Measurements from ENCODE around the gene CFL1.

Gene CFL1

DNA sequence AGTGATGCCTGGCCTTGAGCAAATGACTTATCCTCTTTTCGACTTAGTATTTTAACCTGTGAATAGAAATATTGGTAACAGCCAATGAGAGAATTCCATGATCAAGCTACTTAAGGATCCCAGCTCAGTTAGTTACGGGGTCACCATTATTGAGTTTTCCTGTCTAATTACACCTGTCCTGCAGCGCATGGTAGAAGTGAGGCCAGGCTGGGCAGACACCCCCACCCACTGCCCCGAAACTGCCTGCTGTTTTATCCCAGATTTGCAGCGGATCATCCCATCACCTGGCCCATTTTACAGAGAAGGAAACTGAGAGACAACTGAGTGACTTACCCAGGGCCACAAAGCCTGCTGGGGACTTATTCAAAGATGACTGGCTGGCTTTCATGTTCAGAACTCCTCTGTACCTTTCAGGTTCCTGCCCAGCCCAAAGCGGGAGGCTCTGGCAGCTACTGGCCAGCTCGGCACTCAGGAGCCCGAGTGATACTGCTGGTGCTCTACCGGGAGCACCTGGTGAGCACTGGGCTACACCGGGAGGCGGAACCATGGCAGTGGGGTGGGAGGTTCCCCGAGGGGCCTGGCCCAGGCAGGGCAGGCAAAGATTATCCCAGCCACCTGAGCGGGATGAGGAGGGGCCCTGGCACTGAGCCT is 3.7 kb upstream of the CFL1 start:
- FAIRE-seq (no peak), DNase-seq (ENCODE audit: insufficient read length, low spot score) (no peak)
- TF ChIP-seq POLR2A (IDR thresholded peaks at IDR 0.05; ENCODE audit: low read depth, low read length): no peak

DNA sequence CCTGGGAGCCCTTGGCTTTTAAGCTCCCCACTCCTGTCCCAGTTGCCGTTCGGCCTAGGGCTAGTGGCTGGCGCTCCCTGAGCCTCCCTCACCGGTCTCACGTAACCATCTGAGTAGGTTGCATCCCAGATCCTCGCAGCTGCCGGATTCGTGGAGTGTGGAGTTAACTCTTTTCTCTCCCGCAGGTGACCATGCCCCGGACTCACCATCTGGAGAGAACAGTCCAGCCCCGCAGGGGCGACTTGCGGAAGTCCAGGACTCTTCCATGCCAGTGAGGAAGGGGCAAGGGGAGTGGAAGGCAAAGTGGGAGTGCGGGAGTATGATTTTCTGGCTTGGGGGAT is 3.2 kb upstream of the CFL1 start:
- no peak for FAIRE-seq
- TF ChIP-seq POLR2A (IDR thresholded peaks at IDR 0.05; ENCODE audit: low read depth, low read length): no peak
- DNase-seq (ENCODE audit: insufficient read length, low spot score): no peak

- TF ChIP-seq POLR2A (IDR thresholded peaks at IDR 0.05; ENCODE audit: low read depth, low read length): peak; percentile 77
- FAIRE-seq (no peak), DNase-seq (ENCODE audit: insufficient read length, low spot score) (peak; percentile 89)
Observed at GRCh38 chr11:65860278-65861164, 2.5 kb upstream of the CFL1 start, which contains the start of gene MUS81. Gene MUS81 (plus strand): TSS chr11:65860433. CDS start chr11:65860754, 321 bp downstream.

DNA sequence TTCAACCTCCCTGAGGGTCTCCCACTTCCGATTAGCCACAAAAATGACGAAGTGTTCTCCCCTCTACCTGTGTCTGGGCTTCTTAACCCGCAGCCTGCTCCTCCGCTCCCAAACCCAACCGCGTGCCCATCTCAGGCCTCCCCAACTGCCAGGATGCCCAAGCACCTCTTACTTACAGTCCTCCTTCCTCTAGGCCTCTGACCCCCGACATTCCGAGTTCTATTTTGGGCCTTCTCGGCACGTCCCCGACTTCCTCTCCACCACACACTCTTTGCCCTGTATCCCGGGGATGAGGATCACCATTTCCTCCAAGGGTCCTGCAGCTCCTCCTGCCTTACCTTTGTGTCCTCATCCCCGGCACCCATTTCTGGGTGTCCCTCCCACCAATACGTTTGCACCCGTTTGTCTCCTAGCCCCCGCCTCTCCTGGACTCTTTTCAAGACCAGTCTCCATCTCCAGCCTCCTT is 1.9 kb upstream of the CFL1 start:
- no peak for DNase-seq (ENCODE audit: insufficient read length, low spot score)
- no peak for FAIRE-seq
- TF ChIP-seq POLR2A (IDR thresholded peaks at IDR 0.05; ENCODE audit: low read depth, low read length): no peak

- FAIRE-seq: no peak
- DNase-seq (ENCODE audit: insufficient read length, low spot score): peak; percentile 94
Observed at GRCh38 chr11:65859095-65859811, 1.3 kb upstream of the CFL1 start.

GRCh38 chr11:65858681-65859087 is 704 bp upstream of the CFL1 start:
- DNase-seq (ENCODE audit: insufficient read length, low spot score) (no peak), FAIRE-seq (no peak)
- TF ChIP-seq POLR2A (IDR thresholded peaks at IDR 0.05; ENCODE audit: low read depth, low read length): no peak

More at GRCh38 chr11:65859095-65859811, 1.3 kb upstream of the CFL1 start:
- peak; percentile 54 for TF ChIP-seq POLR2A (IDR thresholded peaks at IDR 0.05; ENCODE audit: low read depth, low read length)

DNA sequence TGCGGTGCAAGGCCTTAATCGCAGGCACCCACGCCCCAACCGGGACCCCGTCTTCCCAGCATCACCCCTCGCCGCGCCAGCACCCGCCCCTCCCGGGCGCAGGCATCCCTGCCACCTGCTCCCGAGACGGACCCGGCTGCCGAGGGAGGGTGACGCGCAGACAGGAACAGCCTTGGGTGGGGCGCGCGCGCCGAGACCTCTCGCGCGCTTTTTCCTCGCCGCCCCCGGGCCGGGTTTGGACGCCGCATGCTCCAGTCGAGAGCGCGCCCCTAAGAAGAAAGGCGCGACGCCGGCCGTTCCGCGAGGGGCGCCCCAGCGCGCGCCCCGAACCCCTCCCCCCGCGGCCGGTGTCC is 504 bp downstream of the CFL1 start:
- DNase-seq (ENCODE audit: insufficient read length, low spot score) (no peak), FAIRE-seq (no peak)

DNA sequence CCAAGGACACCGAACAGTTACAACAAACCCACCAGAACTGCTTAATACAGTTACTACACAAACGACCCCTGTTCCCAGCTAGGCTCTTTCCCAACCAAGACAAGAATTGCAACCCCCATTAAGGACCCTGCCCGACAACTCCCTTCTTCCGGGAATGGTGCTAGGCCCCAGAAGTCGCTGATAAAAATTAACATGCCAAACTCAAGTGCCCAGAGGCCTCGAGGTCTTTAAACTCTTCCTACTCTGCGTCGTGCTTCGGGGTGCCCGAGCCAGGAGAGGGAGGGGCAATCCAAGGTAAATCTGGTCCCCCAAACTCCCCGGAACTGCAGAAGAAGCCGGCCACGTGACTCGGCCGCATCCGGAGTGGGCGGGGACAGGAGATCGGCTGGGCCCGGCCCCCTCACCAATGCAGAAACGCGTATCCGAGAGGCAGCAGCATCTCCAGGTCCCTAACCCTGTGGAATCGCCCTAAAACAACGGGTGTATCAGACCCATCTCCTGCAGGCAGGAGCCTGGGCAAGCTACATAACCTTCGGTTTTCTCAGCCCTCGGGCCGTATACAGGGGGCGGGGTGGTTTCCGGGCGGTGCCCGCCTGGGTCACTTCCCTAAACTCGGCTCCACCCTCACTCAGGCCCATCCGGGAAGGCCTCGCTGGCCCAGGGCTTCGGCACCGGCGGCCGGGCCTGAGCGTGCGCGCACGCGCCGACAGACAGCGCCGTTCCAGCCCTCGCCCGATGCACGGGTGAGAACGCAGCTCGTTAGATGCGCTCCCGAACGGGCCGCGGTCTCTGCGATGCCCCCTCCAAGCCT is 1.1 kb downstream of the CFL1 start:
- peak; percentile 60 for TF ChIP-seq POLR2A (IDR thresholded peaks at IDR 0.05; ENCODE audit: low read depth, low read length)
- peak; percentile 44 for DNase-seq (ENCODE audit: insufficient read length, low spot score)
- no peak for FAIRE-seq

More for the DNA sequence above, 504 bp downstream of the CFL1 start:
- no peak for TF ChIP-seq POLR2A (IDR thresholded peaks at IDR 0.05; ENCODE audit: low read depth, low read length)

GRCh38 chr11:65855927-65856363 is 2.0 kb downstream of the CFL1 start:
- DNase-seq (ENCODE audit: insufficient read length, low spot score) (no peak), FAIRE-seq (no peak)
- no peak for TF ChIP-seq POLR2A (IDR thresholded peaks at IDR 0.05; ENCODE audit: low read depth, low read length)

DNA sequence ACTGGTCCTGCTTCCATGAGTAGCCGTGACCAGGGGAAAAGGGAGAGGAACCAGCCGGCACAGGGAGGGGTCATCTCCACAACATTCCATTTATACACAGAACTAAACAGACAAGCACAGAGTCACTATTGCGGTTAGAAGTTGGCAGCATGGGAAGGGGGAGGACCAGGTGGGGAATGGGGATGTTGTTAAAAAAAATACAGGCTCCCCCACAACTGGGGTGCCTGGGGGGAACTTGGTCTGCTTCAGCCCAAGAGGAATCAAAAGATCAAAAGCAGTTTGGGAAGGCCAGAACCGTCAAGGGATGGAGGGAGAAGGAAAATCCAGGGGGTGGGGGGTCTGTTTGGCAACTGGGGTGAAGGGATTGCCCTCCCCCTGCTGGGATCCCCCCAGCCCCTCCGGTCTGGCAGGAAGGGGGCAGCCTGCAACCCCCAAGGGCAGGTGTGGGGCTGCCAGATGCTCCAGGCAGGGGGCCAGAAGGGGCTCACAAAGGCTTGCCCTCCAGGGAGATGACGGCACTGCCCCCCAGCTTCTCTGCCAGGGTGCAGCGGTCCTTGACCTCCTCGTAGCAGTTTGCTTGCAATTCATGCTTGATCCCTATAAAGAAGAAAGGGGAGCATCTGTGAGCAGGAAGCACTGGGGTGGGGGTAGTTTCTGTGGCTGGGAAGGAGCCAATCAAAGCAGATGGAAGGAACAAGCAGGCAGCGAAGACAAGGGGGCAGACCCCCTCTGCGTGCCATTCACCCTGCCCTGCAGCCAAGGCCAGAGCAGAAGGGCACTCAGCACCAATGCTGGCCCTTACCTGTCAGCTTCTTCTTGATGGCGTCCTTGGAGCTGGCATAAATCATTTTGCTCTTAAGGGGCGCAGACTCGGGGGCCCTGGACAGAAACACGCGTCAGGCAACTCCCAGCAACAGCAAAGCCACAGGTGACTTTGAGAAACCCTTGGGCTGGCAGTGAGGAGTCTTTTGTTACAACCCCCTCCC is 2.8 kb downstream of the CFL1 start:
- DNase-seq (ENCODE audit: insufficient read length, low spot score): no peak
- FAIRE-seq: no peak
- no peak for TF ChIP-seq POLR2A (IDR thresholded peaks at IDR 0.05; ENCODE audit: low read depth, low read length)

DNA sequence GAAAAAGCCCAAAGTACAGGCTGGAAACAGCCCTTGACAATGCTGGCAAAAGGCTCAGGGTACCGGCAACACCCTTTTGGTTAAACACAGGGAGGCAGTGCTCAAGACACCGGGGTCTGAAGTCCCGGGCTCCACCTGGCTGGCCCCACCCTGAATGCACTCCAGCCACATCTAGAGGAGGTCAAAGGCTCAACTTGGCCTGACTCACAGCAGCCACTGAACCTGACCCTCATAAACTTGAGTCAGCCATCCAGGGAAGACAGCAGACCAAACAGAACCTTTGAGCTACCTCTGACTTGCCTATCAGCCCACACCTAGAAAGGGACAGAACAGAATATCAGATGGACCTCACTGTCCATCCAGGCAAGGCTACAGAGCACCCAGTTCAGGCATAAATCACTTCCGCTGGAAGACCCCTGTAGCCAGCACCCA is 3.8 kb downstream of the CFL1 start:
- DNase-seq (ENCODE audit: insufficient read length, low spot score) (no peak), FAIRE-seq (no peak)
- TF ChIP-seq POLR2A (IDR thresholded peaks at IDR 0.05; ENCODE audit: low read depth, low read length): no peak

DNA sequence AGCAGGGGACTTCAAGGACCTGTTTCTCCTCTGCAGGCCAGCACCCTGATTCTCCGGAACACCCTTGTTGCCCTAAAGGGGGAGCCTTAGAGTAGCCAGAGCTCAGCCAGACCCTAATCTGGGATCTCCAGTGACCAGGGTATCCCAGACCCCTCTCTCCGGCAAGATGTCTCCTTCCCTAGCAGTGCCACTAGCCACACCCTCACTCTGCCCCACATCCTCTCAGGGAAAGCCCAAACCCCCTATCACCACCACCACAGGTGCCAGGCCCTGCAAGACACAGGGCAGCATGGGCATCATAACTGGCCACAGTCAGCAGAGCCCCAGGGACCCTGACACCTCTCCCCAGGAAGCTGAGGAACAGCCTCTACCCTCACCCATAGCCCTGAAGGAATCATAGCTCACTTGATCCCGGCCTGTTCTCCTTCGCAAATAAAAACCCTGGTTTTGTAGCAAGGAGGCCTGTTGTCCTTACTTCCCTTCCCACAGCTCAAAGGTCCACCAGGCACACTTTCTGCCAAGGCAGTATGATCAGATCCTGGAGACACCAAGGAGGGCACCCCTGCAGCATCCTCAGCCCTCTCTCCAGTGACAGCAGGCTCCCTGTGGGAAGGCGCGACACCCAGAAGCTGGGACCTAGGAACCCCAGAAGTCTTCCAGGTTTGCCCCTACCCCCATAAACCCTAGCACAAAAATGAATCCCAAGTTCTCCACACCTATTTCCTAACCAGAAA is 4.6 kb downstream of the CFL1 start:
- no peak for DNase-seq (ENCODE audit: insufficient read length, low spot score)
- no peak for TF ChIP-seq POLR2A (IDR thresholded peaks at IDR 0.05; ENCODE audit: low read depth, low read length)
- FAIRE-seq: no peak
